ENCODE data around the gene MINK1.

Gene MINK1

GRCh38 chr17:4877089-4877488 lies 43.9 kb downstream of the MINK1 start:
- Histone ChIP-seq H3K27ac (ENCODE audit: low read depth, low read length, severe bottlenecking) (no peak overlapping the region), H3K4me3 (ENCODE audit: extremely low read depth, insufficient read depth, low read length, poor library complexity, severe bottlenecking) (no peak overlapping the region), H3K36me3 (ENCODE audit: control insufficient read depth, insufficient read depth, low read length) (peaks cover 37% of the 10 kb centered on the region), H3K4me1 (ENCODE audit: control insufficient read depth, insufficient read depth, low read length, poor library complexity, severe bottlenecking) (peaks cover 11% of the 10 kb centered on the region), H3K9me3 (ENCODE audit: control insufficient read depth, low read length) (no peaks in the 10 kb centered on the region)
- WGBS, 2 experiments (ENCODE audit: insufficient coverage in 2 of 2) = 86 to 100% methylated on average over 1 to 4 of the region's 5 CpGs

DNA sequence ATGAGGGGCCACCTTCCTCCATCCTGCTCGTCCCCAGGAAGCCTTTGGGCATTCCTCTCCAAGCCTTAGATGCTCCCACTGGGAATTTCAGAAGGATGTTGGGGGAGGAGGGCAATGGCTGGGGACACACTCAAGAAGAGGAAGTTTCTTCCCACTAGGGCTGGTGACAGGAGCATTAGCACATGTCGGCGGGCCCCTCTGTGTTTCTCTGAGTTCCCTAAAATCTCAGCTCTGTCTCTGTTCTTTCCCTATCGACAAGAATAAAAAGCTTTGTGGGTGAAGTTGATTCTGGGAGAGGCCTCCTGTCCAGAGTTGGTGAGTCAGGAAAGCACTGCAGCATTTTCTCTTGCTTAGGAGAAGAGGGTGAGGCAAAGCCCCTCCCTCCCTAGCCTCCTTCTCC lies 46.5 kb downstream of the MINK1 start:
- WGBS, 2 experiments (ENCODE audit: insufficient coverage in 2 of 2) = 100% methylated on average over 2 to 3 of the region's 4 CpGs

GRCh38 chr17:4880857-4881256 lies 47.7 kb downstream of the MINK1 start:
- H3K4me1 ChIP-seq (ENCODE audit: control insufficient read depth, insufficient read depth, low read length, poor library complexity, severe bottlenecking) = peaks cover 6% of the 10 kb centered on the region
- H3K4me3 ChIP-seq (ENCODE audit: extremely low read depth, insufficient read depth, low read length, poor library complexity, severe bottlenecking) = no peak overlapping the region
- H3K36me3 ChIP-seq (ENCODE audit: control insufficient read depth, insufficient read depth, low read length) = peaks cover 60% of the 10 kb centered on the region
- 86% methylated on average over 14 of the region's 15 CpGs for WGBS, 2 experiments (ENCODE audit: insufficient coverage in 2 of 2)
- no peak overlapping the region for H3K27ac ChIP-seq (ENCODE audit: low read depth, low read length, severe bottlenecking)
- no peaks in the 10 kb centered on the region for H3K9me3 ChIP-seq (ENCODE audit: control insufficient read depth, low read length)

More for the DNA sequence above, 46.5 kb downstream of the MINK1 start:
- H3K9me3 ChIP-seq (ENCODE audit: control insufficient read depth, low read length) = no peaks in the 10 kb centered on the region
- peaks cover 6% of the 10 kb centered on the region for H3K4me1 ChIP-seq (ENCODE audit: control insufficient read depth, insufficient read depth, low read length, poor library complexity, severe bottlenecking)
- peaks cover 48% of the 10 kb centered on the region for H3K36me3 ChIP-seq (ENCODE audit: control insufficient read depth, insufficient read depth, low read length)
- H3K27ac ChIP-seq (ENCODE audit: low read depth, low read length, severe bottlenecking) = no peak overlapping the region
- no peak overlapping the region for H3K4me3 ChIP-seq (ENCODE audit: extremely low read depth, insufficient read depth, low read length, poor library complexity, severe bottlenecking)

DNA sequence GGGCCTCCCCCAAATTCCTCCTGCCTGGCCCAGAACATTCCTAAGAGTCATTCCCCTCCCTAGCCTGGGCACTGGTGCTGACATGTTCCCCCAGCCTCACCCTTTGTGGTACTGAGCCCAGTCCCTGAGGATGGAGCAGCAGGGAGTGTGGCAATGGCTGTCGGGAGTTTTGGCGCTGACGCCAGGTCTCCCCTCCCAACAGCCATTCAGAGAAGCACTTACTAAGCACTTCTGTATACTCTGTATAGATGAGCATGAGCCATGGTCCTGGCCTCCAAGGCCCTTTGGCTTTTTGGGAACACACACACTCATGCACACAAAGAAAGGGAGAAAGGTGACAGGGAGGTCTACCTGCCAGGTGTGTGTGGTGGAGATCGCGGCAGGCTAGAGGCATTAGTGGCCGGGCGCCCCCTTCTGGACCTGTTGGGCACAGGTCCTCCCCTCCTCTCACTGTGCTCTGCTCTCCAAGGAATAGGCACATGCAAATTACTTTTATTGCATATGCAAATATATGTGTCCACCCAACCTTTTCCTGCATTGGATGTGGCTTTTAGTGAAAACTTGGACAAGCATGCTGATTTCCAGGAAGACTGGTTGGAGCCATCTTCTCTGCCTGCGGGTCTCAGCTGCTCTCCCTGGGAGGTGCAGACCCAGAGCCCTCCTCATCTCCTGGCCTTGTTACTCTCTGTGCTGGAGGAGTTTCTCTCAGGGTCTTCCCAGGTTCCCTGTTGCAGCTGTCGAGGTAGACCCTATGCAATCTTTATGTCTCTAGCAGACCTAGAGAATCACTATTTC lies 48.8 kb downstream of the MINK1 start:
- no peak overlapping the region for H3K27ac ChIP-seq (ENCODE audit: low read depth, low read length, severe bottlenecking)
- H3K4me1 ChIP-seq (ENCODE audit: control insufficient read depth, insufficient read depth, low read length, poor library complexity, severe bottlenecking) = peaks cover 6% of the 10 kb centered on the region
- H3K4me3 ChIP-seq (ENCODE audit: extremely low read depth, insufficient read depth, low read length, poor library complexity, severe bottlenecking) = no peak overlapping the region
- 28 to 75% methylated on average over 2 to 6 of the region's 9 CpGs for WGBS, 2 experiments (ENCODE audit: insufficient coverage in 2 of 2)
- no peaks in the 10 kb centered on the region for H3K9me3 ChIP-seq (ENCODE audit: control insufficient read depth, low read length)
- H3K36me3 ChIP-seq (ENCODE audit: control insufficient read depth, insufficient read depth, low read length) = peaks cover 71% of the 10 kb centered on the region

- WGBS, 2 experiments (ENCODE audit: insufficient coverage in 2 of 2) = 84 to 100% methylated on average over 4 of the region's 4 CpGs
- Histone ChIP-seq H3K36me3 (ENCODE audit: control insufficient read depth, insufficient read depth, low read length) (peaks cover 76% of the 10 kb centered on the region), H3K4me1 (ENCODE audit: control insufficient read depth, insufficient read depth, low read length, poor library complexity, severe bottlenecking) (peaks cover 6% of the 10 kb centered on the region)
Measured at GRCh38 chr17:4884489-4884888, 51.3 kb downstream of the MINK1 start.

GRCh38 chr17:4886830-4887229 lies 53.7 kb downstream of the MINK1 start:
- no peaks in the 10 kb centered on the region for H3K4me1 ChIP-seq (ENCODE audit: control insufficient read depth, insufficient read depth, low read length, poor library complexity, severe bottlenecking)
- 98 to 99% methylated on average over 9 of the region's 12 CpGs for WGBS, 2 experiments (ENCODE audit: insufficient coverage in 2 of 2)
- peaks cover 79% of the 10 kb centered on the region for H3K36me3 ChIP-seq (ENCODE audit: control insufficient read depth, insufficient read depth, low read length)
- no peaks in the 10 kb centered on the region for H3K9me3 ChIP-seq (ENCODE audit: control insufficient read depth, low read length)
- H3K4me3 ChIP-seq (ENCODE audit: extremely low read depth, insufficient read depth, low read length, poor library complexity, severe bottlenecking) = no peak overlapping the region
- H3K27ac ChIP-seq (ENCODE audit: low read depth, low read length, severe bottlenecking) = no peak overlapping the region

More at GRCh38 chr17:4884489-4884888, 51.3 kb downstream of the MINK1 start:
- no peak overlapping the region for H3K27ac ChIP-seq (ENCODE audit: low read depth, low read length, severe bottlenecking)
- H3K4me3 ChIP-seq (ENCODE audit: extremely low read depth, insufficient read depth, low read length, poor library complexity, severe bottlenecking) = no peak overlapping the region
- no peaks in the 10 kb centered on the region for H3K9me3 ChIP-seq (ENCODE audit: control insufficient read depth, low read length)

DNA sequence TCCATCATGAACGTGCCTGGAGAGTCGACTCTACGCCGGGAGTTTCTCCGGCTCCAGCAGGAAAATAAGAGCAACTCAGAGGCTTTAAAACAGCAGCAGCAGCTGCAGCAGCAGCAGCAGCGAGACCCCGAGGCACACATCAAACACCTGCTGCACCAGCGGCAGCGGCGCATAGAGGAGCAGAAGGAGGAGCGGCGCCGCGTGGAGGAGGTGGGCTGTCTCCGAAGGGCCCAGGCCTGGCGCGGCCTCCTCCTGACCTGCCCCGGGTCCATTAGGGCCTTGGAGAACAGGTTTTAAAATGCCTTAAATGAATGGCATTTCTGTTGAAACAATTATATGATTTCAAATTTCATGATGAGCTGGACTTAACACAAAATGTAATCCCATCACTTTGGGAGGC lies 54.4 kb downstream of the MINK1 start:
- no peak overlapping the region for H3K4me3 ChIP-seq (ENCODE audit: extremely low read depth, insufficient read depth, low read length, poor library complexity, severe bottlenecking)
- no peak overlapping the region for H3K27ac ChIP-seq (ENCODE audit: low read depth, low read length, severe bottlenecking)
- H3K4me1 ChIP-seq (ENCODE audit: control insufficient read depth, insufficient read depth, low read length, poor library complexity, severe bottlenecking) = no peaks in the 10 kb centered on the region
- no peaks in the 10 kb centered on the region for H3K9me3 ChIP-seq (ENCODE audit: control insufficient read depth, low read length)
- H3K36me3 ChIP-seq (ENCODE audit: control insufficient read depth, insufficient read depth, low read length) = peaks cover 82% of the 10 kb centered on the region
- WGBS, 2 experiments (ENCODE audit: insufficient coverage in 2 of 2) = 97% methylated on average over 13 to 17 of the region's 18 CpGs

DNA sequence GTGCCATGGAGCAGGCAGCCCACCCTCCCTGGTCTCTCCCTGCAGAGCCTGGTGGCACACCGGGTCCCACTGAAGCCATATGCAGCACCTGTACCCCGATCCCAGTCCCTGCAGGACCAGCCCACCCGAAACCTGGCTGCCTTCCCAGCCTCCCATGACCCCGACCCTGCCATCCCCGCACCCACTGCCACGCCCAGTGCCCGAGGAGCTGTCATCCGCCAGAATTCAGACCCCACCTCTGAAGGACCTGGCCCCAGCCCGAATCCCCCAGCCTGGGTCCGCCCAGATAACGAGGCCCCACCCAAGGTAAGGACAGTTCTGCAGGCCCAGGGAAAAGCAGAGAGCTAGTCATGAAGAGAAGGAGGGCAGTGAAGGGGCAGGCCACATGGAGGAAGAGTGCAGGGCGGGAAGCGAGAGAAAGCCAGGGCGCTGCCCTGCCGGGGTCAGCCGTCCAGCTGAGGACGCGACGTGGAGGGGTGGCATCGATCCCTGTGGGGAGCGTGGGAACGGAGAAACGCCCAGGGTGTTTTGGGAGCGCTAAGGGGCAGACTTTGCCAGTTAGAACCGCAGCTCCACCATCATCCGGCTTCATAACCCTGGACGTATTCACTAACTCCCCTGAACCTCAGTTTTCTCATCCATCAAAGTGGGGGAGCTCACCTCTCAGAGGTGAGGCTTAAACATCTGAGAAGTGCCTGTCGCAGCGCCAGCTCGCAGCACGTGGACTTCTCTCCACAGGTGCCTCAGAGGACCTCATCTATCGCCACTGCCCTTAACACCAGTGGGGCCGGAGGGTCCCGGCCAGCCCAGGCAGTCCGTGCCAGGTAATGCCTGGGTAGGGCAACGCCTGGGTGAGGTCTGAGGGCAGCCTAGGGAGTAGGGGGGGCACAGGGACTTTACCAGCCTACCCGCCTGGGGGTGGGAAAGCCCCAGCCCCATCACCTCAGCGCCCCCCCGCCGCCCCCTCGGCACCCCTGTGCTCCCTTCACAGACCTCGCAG lies 58.6 kb downstream of the MINK1 start:
- Histone ChIP-seq H3K4me3 (ENCODE audit: extremely low read depth, insufficient read depth, low read length, poor library complexity, severe bottlenecking) (no peak overlapping the region), H3K36me3 (ENCODE audit: control insufficient read depth, insufficient read depth, low read length) (peaks cover 86% of the 10 kb centered on the region), H3K27ac (ENCODE audit: low read depth, low read length, severe bottlenecking) (no peak overlapping the region), H3K4me1 (ENCODE audit: control insufficient read depth, insufficient read depth, low read length, poor library complexity, severe bottlenecking) (no peaks in the 10 kb centered on the region), H3K9me3 (ENCODE audit: control insufficient read depth, low read length) (no peaks in the 10 kb centered on the region)
- 92 to 95% methylated on average over 34 to 37 of the region's 42 CpGs for WGBS, 2 experiments (ENCODE audit: insufficient coverage in 2 of 2)

DNA sequence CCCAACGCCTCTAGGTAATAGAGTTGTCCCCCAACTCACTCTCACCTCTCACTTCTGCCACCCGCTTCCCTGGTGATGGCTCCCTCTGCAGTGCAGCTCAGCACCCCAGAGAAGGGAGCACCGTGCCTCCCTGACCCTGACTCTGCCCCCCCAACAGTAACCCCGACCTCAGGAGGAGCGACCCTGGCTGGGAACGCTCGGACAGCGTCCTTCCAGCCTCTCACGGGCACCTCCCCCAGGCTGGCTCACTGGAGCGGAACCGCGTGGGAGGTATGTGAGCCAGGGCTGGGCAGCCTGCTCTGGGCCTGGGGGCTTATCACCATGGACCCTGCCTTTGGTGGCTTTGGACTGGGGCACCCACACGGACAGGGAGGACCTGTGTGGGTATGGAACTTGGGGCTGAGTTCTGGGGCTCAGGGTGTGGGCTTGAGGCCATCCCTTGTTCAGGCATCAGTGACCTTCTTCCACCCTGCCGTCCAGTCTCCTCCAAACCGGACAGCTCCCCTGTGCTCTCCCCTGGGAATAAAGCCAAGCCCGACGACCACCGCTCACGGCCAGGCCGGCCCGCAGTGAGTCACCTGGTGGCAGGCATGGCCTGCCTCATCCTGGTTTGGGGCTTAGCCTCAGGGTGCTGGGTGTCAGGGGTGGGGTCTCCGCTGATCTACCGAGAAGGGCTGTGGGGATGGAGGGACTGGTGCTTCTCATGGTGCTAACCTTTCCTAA lies 59.5 kb downstream of the MINK1 start:
- WGBS, 2 experiments (ENCODE audit: insufficient coverage in 2 of 2) = 89 to 97% methylated on average over 7 to 19 of the region's 23 CpGs
- no peak overlapping the region for H3K27ac ChIP-seq (ENCODE audit: low read depth, low read length, severe bottlenecking)
- H3K36me3 ChIP-seq (ENCODE audit: control insufficient read depth, insufficient read depth, low read length) = peaks cover 87% of the 10 kb centered on the region
- no peaks in the 10 kb centered on the region for H3K4me1 ChIP-seq (ENCODE audit: control insufficient read depth, insufficient read depth, low read length, poor library complexity, severe bottlenecking)
- H3K9me3 ChIP-seq (ENCODE audit: control insufficient read depth, low read length) = no peaks in the 10 kb centered on the region
- H3K4me3 ChIP-seq (ENCODE audit: extremely low read depth, insufficient read depth, low read length, poor library complexity, severe bottlenecking) = no peak overlapping the region

GRCh38 chr17:4893272-4893671 lies 60.1 kb downstream of the MINK1 start:
- Histone ChIP-seq H3K36me3 (ENCODE audit: control insufficient read depth, insufficient read depth, low read length) (peaks cover 84% of the 10 kb centered on the region), H3K27ac (ENCODE audit: low read depth, low read length, severe bottlenecking) (no peak overlapping the region)
- WGBS, 2 experiments (ENCODE audit: insufficient coverage in 2 of 2) = 95% methylated on average over 16 of the region's 18 CpGs

More at GRCh38 chr17:4893272-4893671, 60.1 kb downstream of the MINK1 start:
- no peak overlapping the region for H3K4me3 ChIP-seq (ENCODE audit: extremely low read depth, insufficient read depth, low read length, poor library complexity, severe bottlenecking)
- no peaks in the 10 kb centered on the region for H3K4me1 ChIP-seq (ENCODE audit: control insufficient read depth, insufficient read depth, low read length, poor library complexity, severe bottlenecking)
- H3K9me3 ChIP-seq (ENCODE audit: control insufficient read depth, low read length) = no peaks in the 10 kb centered on the region
